D721Med (cell line): Measurements from ENCODE around the gene SERPINB3.
"Not testable (repeated sequence)": the region's sequence is repeated elsewhere in the genome, so short reads cannot be mapped to it uniquely, and the experiment has no call there.

Source experiments
- DNase-seq: peaks from one replicate; pipeline ENCODE4 v3.0.0; 2011; ENCODE audit warnings: low spot score; ENCODE audit not compliant: insufficient read length
- FAIRE-seq: peaks from 2 replicates; lab custom pipeline; 2011; peaks lifted over from hg19 to GRCh38; lab: Jason Lieb, UNC
- TF ChIP-seq, protein P1 (sequence below): IDR thresholded peaks from 2 replicates; pipeline ENCODE4 v1.5.1; 2012; ENCODE audit warnings: mild to moderate bottlenecking, control low read depth; ENCODE audit not compliant: insufficient read depth; ENCODE audit errors: missing control alignments

The SERPINB3 gene

DNA sequence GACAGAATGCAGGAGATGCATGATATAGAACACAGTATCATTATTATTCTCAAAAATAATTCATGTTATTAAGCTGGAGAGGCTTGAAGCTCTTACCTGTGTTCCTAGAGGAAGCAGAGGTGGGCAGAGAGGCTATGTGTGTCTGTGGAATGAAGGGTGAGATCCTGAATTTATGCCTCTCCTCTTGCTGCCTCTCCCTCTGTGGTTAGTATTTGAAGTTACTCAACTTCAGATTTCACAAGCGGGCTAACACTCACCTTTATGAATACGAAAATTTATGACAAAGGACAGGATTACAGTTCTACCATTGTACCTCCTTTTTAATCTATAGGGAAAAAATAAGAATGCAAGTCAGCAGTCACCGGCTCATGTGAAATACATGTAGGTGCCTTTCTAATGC is at the start of gene SERPINB3:
TSS of gene SERPINB3 (minus strand) at position 144 of the 400 bp plus-strand sequence. CDS start 677 bp downstream, outside the sequence.
- not testable (repeated sequence) for DNase-seq, FAIRE-seq

DNA sequence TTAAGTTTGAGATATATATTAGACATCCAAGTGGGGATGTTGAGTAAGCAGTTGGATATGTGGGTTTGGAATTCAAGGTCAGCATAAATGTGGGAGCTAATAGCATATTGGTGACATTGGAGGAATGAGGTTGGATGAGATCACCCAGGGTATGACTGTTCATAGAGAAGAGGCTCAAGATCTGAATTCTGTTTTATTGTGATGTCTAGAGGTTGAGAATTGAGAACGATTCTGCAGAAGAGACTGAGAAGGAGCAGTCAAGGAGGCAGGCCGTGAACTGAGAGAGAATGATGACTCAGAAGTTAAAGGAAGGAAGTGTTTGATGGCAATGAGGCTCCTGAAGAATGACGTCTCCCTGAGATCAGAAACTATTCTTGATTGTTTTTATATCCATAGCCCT is 47.0 kb upstream of the SERPINB3 start:
- no peak for DNase-seq
- TF ChIP-seq, protein P1, sequence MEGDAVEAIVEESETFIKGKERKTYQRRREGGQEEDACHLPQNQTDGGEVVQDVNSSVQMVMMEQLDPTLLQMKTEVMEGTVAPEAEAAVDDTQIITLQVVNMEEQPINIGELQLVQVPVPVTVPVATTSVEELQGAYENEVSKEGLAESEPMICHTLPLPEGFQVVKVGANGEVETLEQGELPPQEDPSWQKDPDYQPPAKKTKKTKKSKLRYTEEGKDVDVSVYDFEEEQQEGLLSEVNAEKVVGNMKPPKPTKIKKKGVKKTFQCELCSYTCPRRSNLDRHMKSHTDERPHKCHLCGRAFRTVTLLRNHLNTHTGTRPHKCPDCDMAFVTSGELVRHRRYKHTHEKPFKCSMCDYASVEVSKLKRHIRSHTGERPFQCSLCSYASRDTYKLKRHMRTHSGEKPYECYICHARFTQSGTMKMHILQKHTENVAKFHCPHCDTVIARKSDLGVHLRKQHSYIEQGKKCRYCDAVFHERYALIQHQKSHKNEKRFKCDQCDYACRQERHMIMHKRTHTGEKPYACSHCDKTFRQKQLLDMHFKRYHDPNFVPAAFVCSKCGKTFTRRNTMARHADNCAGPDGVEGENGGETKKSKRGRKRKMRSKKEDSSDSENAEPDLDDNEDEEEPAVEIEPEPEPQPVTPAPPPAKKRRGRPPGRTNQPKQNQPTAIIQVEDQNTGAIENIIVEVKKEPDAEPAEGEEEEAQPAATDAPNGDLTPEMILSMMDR, result no peak
- FAIRE-seq, result no peak

DNA sequence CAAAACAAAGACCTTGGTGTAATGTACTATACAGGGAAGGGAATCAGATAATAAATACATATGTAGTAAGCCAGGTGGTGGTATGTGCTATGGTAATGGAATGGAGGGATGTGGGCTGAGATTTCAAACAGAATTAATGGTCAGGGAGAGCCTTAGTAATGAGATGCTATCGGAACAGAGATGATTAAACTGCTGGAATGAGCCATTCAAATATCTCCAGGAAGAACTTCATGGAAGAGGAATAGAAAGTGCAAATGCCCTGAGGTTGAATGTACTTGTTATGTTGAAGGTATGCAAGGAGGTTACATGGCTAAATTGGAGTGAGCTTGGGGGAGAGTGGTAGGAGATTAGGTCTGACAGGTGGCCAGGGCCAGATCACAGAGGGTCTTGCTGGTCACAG is 46.1 kb upstream of the SERPINB3 start:
- no peak for FAIRE-seq
- no peak for DNase-seq
- TF ChIP-seq, protein P1, result no peak

DNA sequence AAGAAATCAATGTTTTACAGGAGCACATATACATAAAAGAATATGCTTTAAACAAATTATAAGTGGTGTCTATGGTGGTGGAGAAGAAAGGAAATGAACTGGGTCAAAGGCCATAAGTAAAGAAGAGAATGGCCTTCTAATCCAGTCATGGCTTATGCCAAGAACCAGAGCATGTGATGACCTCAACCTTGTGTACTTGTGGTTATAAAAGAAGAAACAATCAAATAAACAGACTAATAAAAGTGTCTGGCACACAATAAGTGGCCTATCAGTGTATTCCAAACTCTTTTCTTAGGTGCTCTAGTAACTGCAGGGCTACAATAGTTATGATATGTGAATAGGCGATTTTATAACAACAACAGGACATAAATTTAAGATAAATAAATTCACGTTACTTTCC is 43.7 kb upstream of the SERPINB3 start:
- FAIRE-seq (no peak), DNase-seq (no peak)
- TF ChIP-seq, protein P1, result no peak

DNA sequence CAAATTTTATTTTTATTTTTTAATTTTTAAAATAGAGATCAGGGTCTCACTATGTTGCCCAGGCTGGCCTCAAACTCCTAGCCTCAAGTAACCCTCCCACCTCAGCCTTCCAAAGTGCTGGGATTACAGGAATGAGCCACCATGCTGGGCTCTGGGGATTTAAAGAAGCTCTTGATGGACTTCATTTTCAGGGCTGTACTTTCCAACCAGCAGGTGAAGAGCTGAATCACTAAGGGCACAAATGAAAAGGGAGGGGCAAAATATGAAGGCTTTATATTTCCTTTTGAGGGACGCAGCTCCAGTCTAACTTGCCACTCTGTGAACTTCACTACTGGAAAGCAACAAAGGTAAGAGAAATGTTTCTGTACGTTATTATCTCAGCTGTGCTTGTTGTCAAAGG is 41.0 kb upstream of the SERPINB3 start, which contains the start of gene SERPINB11:
TSS of gene SERPINB11 (plus strand) at position 301 of the 400 bp plus-strand sequence. CDS start 7,234 bp downstream, outside the sequence.
- TF ChIP-seq, protein P1, result no peak
- FAIRE-seq (no peak), DNase-seq (no peak)

DNA sequence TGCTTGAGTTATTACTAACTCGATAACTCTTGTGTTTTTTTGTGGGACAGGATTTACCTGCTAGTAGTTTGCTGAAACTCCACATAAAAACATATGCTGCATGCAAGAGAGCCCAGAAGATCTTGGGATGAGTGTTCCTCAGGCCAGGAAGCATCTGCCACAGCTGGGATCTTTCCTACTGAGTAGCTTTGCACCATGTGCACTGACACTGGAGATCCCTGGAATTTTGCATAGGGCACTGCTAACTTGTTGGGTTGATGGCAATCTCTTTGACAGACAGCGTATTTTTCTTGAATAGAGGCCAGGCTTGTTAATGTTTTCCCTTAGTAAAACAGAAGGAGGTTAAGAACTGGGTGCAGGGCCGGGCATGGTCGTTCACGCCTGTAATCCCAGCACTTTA is 40.3 kb upstream of the SERPINB3 start:
- TF ChIP-seq, protein P1, result no peak
- DNase-seq, result no peak
- FAIRE-seq, result no peak

DNA sequence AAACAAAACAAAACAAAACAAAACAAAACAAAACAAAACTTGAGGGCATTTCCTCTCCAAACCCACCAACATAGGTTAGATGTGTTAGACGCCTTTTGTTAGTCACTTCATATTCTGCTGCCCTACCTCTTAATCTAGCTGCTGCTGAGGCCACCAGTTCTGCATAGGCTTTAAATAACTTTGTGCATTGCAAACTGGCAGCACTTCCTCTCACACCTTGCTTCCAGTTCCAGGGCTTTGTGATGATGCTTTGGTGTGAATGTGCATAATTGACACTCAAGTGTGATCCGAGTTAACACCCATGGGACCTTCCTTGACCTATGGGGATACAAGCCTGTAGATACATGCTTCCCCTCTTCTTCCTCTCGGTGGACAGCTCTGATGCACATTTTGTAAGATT is 38.8 kb upstream of the SERPINB3 start:
- FAIRE-seq (no peak), DNase-seq (no peak)
- TF ChIP-seq, protein P1, result no peak
